ENCODE measurements around the gene NPFFR1.

- TF ChIP-seq CTCF (IDR thresholded peaks at IDR 0.05) = no peak
- no peak for TF ChIP-seq SIN3A (IDR thresholded peaks at IDR 0.05; ENCODE audit: borderline replicate concordance, insufficient read depth, low read depth, low read length)
Measured at GRCh38 chr10:70306181-70306705, 22.4 kb upstream of the NPFFR1 start.

Data from Panc1 (cell line).